SU-DHL-6 (cell line): ENCODE measurements around the gene NPEPL1.

Experiments
- H2AFZ ChIP-seq: fragments of 200-600 bp; sonication (generic); 2 replicates; pipeline ENCODE4 v1.6.1; 2014; ENCODE audit warnings: low read depth, mild to moderate bottlenecking, moderate library complexity, mixed read lengths, antibody characterized with exemption, low read length; ENCODE audit not compliant: severe bottlenecking
- H3F3A ChIP-seq: fragments of 200-600 bp; shearing (Covaris generic); 2 replicates; pipeline ENCODE4 v1.6.0; 2016; ENCODE audit warnings: antibody characterized with exemption, mild to moderate bottlenecking; ENCODE audit not compliant: insufficient read depth
- H3K27ac ChIP-seq: fragments of 200-600 bp; sonication (generic); 2 replicates; pipeline ENCODE4 v1.5.1; 2016; ENCODE audit warnings: low read depth, mild to moderate bottlenecking, low read length, moderate library complexity, mixed read lengths
- H3K27me3 ChIP-seq: fragments of 200-600 bp; sonication (generic), shearing (Covaris generic); 2 replicates; pipeline ENCODE4 v1.6.0; 2014; ENCODE audit warnings: mild to moderate bottlenecking, low read length
- H3K36me3 ChIP-seq: fragments of 200-600 bp; sonication (generic); 2 replicates; pipeline ENCODE4 v1.6.1; 2014; ENCODE audit warnings: mild to moderate bottlenecking, low read length, mixed read lengths
- H3K4me2 ChIP-seq: fragments of 300-600, 200-600 bp; shearing (Covaris generic), sonication (generic); 2 replicates; pipeline ENCODE4 v1.6.0; 2014; ENCODE audit warnings: low read length, low read depth, mild to moderate bottlenecking; ENCODE audit not compliant: poor library complexity, severe bottlenecking
- H3K4me3 ChIP-seq: fragments of 200-600 bp; sonication (generic); 2 replicates; pipeline ENCODE4 v1.5.1; 2014; ENCODE audit warnings: antibody characterized with exemption, low read length, mild to moderate bottlenecking, mixed read lengths; ENCODE audit not compliant: insufficient read depth, poor library complexity, severe bottlenecking
- H3K79me2 ChIP-seq: fragments of 200-600 bp; sonication (generic); 2 replicates; pipeline ENCODE4 v1.6.1; 2014; ENCODE audit warnings: mild to moderate bottlenecking, low read length, moderate library complexity; ENCODE audit not compliant: insufficient read depth
- H3K9ac ChIP-seq: fragments of 200-600 bp; sonication (generic); 2 replicates; pipeline ENCODE4 v1.7.0; 2014; ENCODE audit warnings: mild to moderate bottlenecking, low read length
- H3K9me2 ChIP-seq: fragments of 200-600 bp; sonication (generic); replicated peaks from 2 replicates; pipeline ENCODE4 v1.6.1; 2014; ENCODE audit warnings: low read length; ENCODE audit not compliant: insufficient read depth
- H3K9me3 ChIP-seq: fragments of 200-600 bp; sonication (generic); 2 replicates; pipeline ENCODE4 v1.6.1; 2014; ENCODE audit warnings: low read length, mixed read lengths; ENCODE audit not compliant: insufficient read depth
- H4K20me1 ChIP-seq: fragments of 200-600 bp; sonication (generic); 2 replicates; pipeline ENCODE4 v1.6.1; 2014; ENCODE audit warnings: low read depth, mild to moderate bottlenecking, antibody characterized with exemption, low read length, moderate library complexity, mixed read lengths
- CTCF ChIP-seq: fragments of 200-600 bp; sonication (generic); IDR thresholded peaks from one replicate; pipeline ENCODE4 v1.5.1; 2017; ENCODE audit warnings: antibody characterized with exemption, mild to moderate bottlenecking, low read length, moderate library complexity; ENCODE audit not compliant: insufficient read depth, poor library complexity, severe bottlenecking
- EZH2phosphoT487 ChIP-seq: fragments of 200-600 bp; sonication (generic), shearing (Covaris generic); conservative IDR thresholded peaks from 2 replicates; pipeline ENCODE4 v1.6.1; 2018; ENCODE audit warnings: mild to moderate bottlenecking, antibody characterized with exemption, low read length, moderate library complexity, mixed read lengths

The NPEPL1 gene

GRCh38 chr20:58676161-58676560 lies 16.4 kb upstream of the NPEPL1 start:
- H3K4me3 ChIP-seq = no peak overlapping the region
- TF ChIP-seq EZH2phosphoT487 = no peak
- no peak for TF ChIP-seq CTCF
- peaks cover 22% of the 10 kb centered on the region; the same call in 1 of the 2 replicates for H3K36me3 ChIP-seq
- H3K79me2 ChIP-seq = no peaks in the 10 kb centered on the region
- H3F3A ChIP-seq = no peaks in the 10 kb centered on the region
- no peak overlapping the region for H3K27ac ChIP-seq
- H3K9me3 ChIP-seq = no peaks in the 10 kb centered on the region
- no peaks in the 10 kb centered on the region for H4K20me1 ChIP-seq
- H3K27me3 ChIP-seq = no peaks in the 10 kb centered on the region
- H3K9me2 ChIP-seq = no peaks in the 10 kb centered on the region
- H2AFZ ChIP-seq = no peak overlapping the region
- H3K9ac ChIP-seq = no peak overlapping the region
- H3K4me2 ChIP-seq = no peak overlapping the region

GRCh38 chr20:58677079-58677604 lies 15.5 kb upstream of the NPEPL1 start:
- Histone ChIP-seq H3F3A (no peaks in the 10 kb centered on the region), H3K4me2 (no peak overlapping the region), H3K9me3 (no peaks in the 10 kb centered on the region), H3K27me3 (no peaks in the 10 kb centered on the region), H3K9ac (no peak overlapping the region), H3K27ac (no peak overlapping the region), H3K9me2 (no peaks in the 10 kb centered on the region), H3K36me3 (peaks cover 22% of the 10 kb centered on the region; the same call in 1 of the 2 replicates), H4K20me1 (no peaks in the 10 kb centered on the region), H2AFZ (no peak overlapping the region), H3K4me3 (no peak overlapping the region), H3K79me2 (no peaks in the 10 kb centered on the region)
- no peak for TF ChIP-seq CTCF
- TF ChIP-seq EZH2phosphoT487 = no peak

GRCh38 chr20:58677808-58678207 lies 14.8 kb upstream of the NPEPL1 start:
- Histone ChIP-seq H3K9me2 (no peaks in the 10 kb centered on the region), H3K4me3 (no peak overlapping the region), H3K9ac (no peak overlapping the region), H3K4me2 (no peak overlapping the region), H3F3A (no peaks in the 10 kb centered on the region), H3K27me3 (no peaks in the 10 kb centered on the region), H3K36me3 (peaks cover 19% of the 10 kb centered on the region; the same call in 1 of the 2 replicates), H4K20me1 (no peaks in the 10 kb centered on the region), H3K9me3 (no peaks in the 10 kb centered on the region), H3K79me2 (no peaks in the 10 kb centered on the region), H3K27ac (no peak overlapping the region), H2AFZ (no peak overlapping the region)
- no peak for TF ChIP-seq EZH2phosphoT487
- no peak for TF ChIP-seq CTCF
